ENCODE measurements around the gene CCL18. TPM values are rescaled to one million over a fixed set of nuclear protein-coding genes. Genes with fewer than 3 reads are reported as not detected.
"Not testable (repeated sequence)": the region's sequence is repeated elsewhere in the genome, so short reads cannot be mapped to it uniquely, and the experiment has no call there.

The CCL18 gene
- total RNA-seq, 1 experiment from 2014 or later, result not detected

DNA sequence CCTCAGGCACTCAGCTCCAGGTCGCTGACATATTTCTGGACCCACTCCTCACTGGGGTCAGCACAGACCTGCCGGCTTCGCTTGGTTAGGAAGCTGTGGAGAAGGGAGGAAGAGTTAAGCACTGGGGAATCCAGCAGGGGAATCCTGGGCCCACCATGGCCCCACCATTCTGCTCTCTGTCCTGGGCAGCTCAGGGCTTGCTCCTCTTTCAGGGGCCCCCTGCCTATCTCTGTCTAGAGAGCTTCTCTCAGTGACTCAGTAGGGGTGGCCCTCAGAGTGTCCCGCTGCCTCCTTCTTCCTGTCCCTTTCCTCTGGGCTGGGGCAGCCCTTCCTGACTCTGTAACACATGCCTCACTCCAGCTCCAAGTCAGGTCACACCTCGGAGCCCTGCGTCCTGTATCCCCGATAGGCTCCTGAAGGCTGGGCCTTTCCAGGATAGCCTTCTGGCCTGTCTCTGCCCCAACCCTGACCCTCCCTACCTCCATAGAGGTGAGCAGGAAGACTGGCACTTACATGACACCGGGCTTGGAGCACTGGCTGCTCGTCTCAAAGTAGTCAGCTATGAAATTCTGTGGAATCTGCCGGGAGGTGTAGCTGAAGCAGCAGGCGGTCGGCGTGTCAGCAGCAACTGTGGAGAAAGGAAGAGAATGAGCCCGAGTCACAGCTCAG is 24.7 kb downstream of the CCL18 start:
- no peaks in the 10 kb centered on the region for H4K20me1 ChIP-seq (ENCODE audit: insufficient read depth, low read depth, low read length)
- H3K27me3 ChIP-seq (ENCODE audit: low read length), result no peaks in the 10 kb centered on the region
- H2AFZ ChIP-seq (ENCODE audit: low read length), result no peak overlapping the region
- H3K9me3 ChIP-seq (ENCODE audit: low read length), result no peaks in the 10 kb centered on the region
- no peak for DNase-seq
- H3K4me1 ChIP-seq (ENCODE audit: low read length), result peaks cover 37% of the 10 kb centered on the region
- H3K4me2 ChIP-seq (ENCODE audit: low read depth, low read length, poor library complexity, severe bottlenecking), result no peak overlapping the region
- H3K9ac ChIP-seq (ENCODE audit: low read length), result no peak overlapping the region
- no peaks in the 10 kb centered on the region for H3K9me2 ChIP-seq (replicated peaks; ENCODE audit: insufficient read depth, low read length)
- no peaks in the 10 kb centered on the region for H3K36me3 ChIP-seq (ENCODE audit: insufficient read depth, low read length)
- H3K27ac ChIP-seq (ENCODE audit: low read length), result no peak overlapping the region
- H3K79me2 ChIP-seq (ENCODE audit: low read length), result no peaks in the 10 kb centered on the region
- no peak overlapping the region for H3K4me3 ChIP-seq (ENCODE audit: low read length)

DNA sequence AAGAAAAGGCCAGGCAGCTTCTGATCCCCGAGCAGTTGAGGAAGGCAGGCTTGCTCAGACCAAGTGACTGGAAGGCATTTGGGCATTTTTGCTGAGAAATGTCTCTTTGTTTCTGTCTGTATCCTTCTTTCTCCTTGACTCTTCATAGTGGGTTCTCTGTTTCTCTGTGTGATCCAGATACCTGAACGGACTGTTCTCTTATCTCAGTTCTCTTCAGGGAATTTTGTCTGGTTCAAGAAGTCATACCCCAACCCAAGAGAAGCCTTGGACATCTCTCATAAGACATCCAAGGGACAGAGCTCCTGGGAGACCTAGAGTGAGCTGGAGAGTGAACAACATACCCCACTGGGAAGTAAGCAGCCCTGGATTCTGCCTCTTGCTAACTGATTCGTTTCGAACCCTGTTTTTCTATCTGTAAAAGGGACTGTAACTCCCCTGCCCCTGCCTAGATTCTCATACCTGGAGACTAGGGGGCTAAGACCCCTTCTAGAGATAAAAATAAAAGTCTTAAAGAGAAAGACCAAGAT is 25.3 kb downstream of the CCL18 start:
- Histone ChIP-seq H4K20me1 (ENCODE audit: insufficient read depth, low read depth, low read length) (no peaks in the 10 kb centered on the region), H3K9me2 (replicated peaks; ENCODE audit: insufficient read depth, low read length) (no peaks in the 10 kb centered on the region), H3K4me1 (ENCODE audit: low read length) (peaks cover 37% of the 10 kb centered on the region), H3K4me2 (ENCODE audit: low read depth, low read length, poor library complexity, severe bottlenecking) (peak overlapping the region; percentile 55), H3K27me3 (ENCODE audit: low read length) (no peaks in the 10 kb centered on the region), H3K36me3 (ENCODE audit: insufficient read depth, low read length) (no peaks in the 10 kb centered on the region), H2AFZ (ENCODE audit: low read length) (no peak overlapping the region), H3K27ac (ENCODE audit: low read length) (no peak overlapping the region), H3K79me2 (ENCODE audit: low read length) (no peaks in the 10 kb centered on the region), H3K9me3 (ENCODE audit: low read length) (no peaks in the 10 kb centered on the region), H3K4me3 (ENCODE audit: low read length) (no peak overlapping the region), H3K9ac (ENCODE audit: low read length) (no peak overlapping the region)
- DNase-seq, result no peak

DNA sequence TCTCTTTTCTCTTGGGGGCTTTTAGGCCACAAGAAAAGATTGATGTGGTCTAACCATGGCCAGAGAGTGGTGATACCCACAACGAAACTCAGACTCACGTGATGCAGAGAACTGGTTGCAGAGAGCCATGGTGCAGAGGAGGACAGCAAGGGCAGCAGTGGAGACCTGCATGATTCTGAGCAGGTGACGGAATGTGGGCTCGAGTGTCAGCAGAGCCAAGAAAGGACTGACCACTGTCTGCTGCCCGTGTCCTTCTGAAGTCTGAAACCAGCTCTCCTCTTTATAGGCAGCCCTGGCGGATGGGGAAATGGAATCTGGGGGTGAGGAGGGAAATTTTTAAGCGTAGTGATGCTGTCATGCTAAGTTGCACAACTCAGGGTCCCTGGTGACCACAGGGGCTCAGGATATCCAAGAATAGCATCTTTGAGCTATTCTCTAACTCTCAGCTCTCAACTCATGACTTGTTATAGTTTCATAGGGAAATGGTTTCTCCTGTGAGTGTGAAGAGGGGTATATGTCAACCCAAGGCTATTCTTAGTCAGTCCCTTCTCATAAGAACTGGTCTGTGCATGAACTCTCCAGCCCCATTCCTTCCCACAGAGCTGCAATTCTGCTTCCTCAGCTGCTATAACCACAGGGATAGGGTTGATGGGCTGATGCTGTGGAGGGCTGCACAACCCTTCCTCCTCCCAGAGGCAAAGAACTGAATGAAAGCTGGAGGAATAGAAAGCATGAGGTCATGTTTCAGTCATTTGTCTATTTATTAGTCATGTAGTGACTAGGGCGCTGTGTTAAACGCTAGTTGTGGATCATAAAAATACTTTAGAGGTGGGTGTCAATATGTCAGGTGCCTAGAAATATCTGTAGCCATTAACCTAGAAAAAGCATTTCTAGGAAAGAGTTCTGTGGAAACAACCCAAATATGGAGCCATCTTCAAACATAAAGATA is 26.1 kb downstream of the CCL18 start, which contains the start of gene CCL3:
CCL3 (minus strand) TSS at position 256 of the 949 bp plus-strand sequence; CDS start at position 171, 85 bp downstream.
- Histone ChIP-seq H3K9ac (ENCODE audit: low read length) (no peak within 1 kb of the TSS), H3K27ac (ENCODE audit: low read length) (no peak within 1 kb of the TSS), H3K79me2 (ENCODE audit: low read length) (no peaks in the 10 kb centered on the region), H3K9me2 (replicated peaks; ENCODE audit: insufficient read depth, low read length) (no peaks in the 10 kb centered on the region), H3K4me1 (ENCODE audit: low read length) (peaks cover 37% of the 10 kb centered on the region), H2AFZ (ENCODE audit: low read length) (no peak within 1 kb of the TSS), H3K9me3 (ENCODE audit: low read length) (no peaks in the 10 kb centered on the region), H4K20me1 (ENCODE audit: insufficient read depth, low read depth, low read length) (no peaks in the 10 kb centered on the region), H3K27me3 (ENCODE audit: low read length) (no peaks in the 10 kb centered on the region), H3K4me3 (ENCODE audit: low read length) (peak within 1 kb of the TSS; percentile 18), H3K36me3 (ENCODE audit: insufficient read depth, low read length) (no peaks in the 10 kb centered on the region), H3K4me2 (ENCODE audit: low read depth, low read length, poor library complexity, severe bottlenecking) (peak within 1 kb of the TSS; percentile 55)
- peak; percentile 90 for DNase-seq

DNA sequence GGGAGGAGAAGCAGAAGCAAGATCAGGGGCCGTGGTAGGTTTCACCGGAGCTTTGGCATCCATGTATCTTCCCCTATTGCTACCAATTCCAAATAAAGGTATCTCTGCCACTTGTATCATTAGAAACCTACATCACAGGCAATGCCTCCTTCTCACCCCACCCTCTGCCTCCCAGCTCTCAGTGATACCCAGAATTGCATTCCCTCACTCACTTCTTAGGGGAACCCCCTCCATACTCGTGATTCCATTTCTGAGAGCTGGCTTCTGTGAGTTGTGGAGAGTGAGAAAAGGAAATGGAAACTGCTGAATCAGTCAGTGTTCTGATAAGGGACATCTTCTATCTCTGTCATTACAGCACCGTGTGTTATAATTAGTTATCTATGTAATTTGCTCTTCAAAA is 28.2 kb downstream of the CCL18 start:
- no peaks in the 10 kb centered on the region for H3K27me3 ChIP-seq (ENCODE audit: low read length)
- no peak overlapping the region for H2AFZ ChIP-seq (ENCODE audit: low read length)
- no peaks in the 10 kb centered on the region for H4K20me1 ChIP-seq (ENCODE audit: insufficient read depth, low read depth, low read length)
- H3K4me1 ChIP-seq (ENCODE audit: low read length), result peaks cover 50% of the 10 kb centered on the region
- H3K9ac ChIP-seq (ENCODE audit: low read length), result no peak overlapping the region
- H3K4me2 ChIP-seq (ENCODE audit: low read depth, low read length, poor library complexity, severe bottlenecking), result no peak overlapping the region
- no peaks in the 10 kb centered on the region for H3K36me3 ChIP-seq (ENCODE audit: insufficient read depth, low read length)
- no peaks in the 10 kb centered on the region for H3K9me3 ChIP-seq (ENCODE audit: low read length)
- DNase-seq, result no peak
- H3K9me2 ChIP-seq (replicated peaks; ENCODE audit: insufficient read depth, low read length), result no peaks in the 10 kb centered on the region
- no peaks in the 10 kb centered on the region for H3K79me2 ChIP-seq (ENCODE audit: low read length)
- H3K27ac ChIP-seq (ENCODE audit: low read length), result no peak overlapping the region
- H3K4me3 ChIP-seq (ENCODE audit: low read length), result no peak overlapping the region

DNA sequence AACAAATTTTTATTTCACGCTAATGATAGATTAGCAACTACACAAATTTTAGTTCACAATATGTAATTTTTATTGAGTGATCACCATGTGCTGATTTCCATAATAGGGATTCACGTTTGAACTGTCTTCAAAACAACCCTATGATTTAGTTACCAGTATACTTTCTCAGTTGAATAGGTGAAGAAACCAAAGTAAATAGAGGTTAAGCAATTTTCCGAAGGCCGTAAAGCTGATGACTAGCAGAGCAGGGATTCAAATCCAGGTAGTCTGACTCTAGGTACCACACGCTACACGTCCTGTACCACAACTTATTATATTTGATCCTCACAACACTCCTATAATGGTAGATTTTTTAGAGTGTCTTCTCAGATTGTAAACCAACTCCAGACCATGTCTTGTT is 28.6 kb downstream of the CCL18 start:
- H3K4me2 ChIP-seq (ENCODE audit: low read depth, low read length, poor library complexity, severe bottlenecking); H3K36me3 ChIP-seq (ENCODE audit: insufficient read depth, low read length); H3K4me3 ChIP-seq (ENCODE audit: low read length); H3K9me2 ChIP-seq (replicated peaks; ENCODE audit: insufficient read depth, low read length); H3K9ac ChIP-seq (ENCODE audit: low read length); H4K20me1 ChIP-seq (ENCODE audit: insufficient read depth, low read depth, low read length); DNase-seq; H3K9me3 ChIP-seq (ENCODE audit: low read length); H3K27ac ChIP-seq (ENCODE audit: low read length); H3K27me3 ChIP-seq (ENCODE audit: low read length); H3K79me2 ChIP-seq (ENCODE audit: low read length); H2AFZ ChIP-seq (ENCODE audit: low read length): not testable (repeated sequence)
- peaks cover 50% of the 10 kb centered on the region for H3K4me1 ChIP-seq (ENCODE audit: low read length)

DNA sequence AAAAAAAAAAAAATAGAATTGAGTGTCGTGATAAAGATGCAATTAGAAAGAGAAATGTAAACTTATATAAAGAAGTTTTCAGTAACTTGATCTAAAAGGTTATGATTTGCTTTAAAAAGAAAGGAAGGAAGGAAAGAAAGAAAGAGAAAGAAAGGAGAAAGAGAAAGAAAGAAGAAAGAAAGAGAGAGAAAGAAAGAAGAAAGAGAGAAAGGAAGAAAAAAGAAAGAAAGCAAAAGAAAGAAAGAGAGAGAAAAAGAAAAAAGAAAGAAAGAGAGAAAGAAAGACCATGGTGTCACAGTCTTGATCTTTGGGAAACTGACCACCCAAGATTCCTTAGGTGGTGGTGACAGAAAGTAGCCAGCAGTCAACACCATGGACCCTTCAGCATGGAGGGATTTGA is 30.2 kb downstream of the CCL18 start:
- DNase-seq, result no peak
- Histone ChIP-seq H3K27ac (ENCODE audit: low read length) (no peak overlapping the region), H3K9me3 (ENCODE audit: low read length) (no peaks in the 10 kb centered on the region), H3K4me2 (ENCODE audit: low read depth, low read length, poor library complexity, severe bottlenecking) (no peak overlapping the region), H3K4me1 (ENCODE audit: low read length) (peaks cover 50% of the 10 kb centered on the region), H3K9me2 (replicated peaks; ENCODE audit: insufficient read depth, low read length) (no peaks in the 10 kb centered on the region), H3K27me3 (ENCODE audit: low read length) (no peaks in the 10 kb centered on the region), H2AFZ (ENCODE audit: low read length) (no peak overlapping the region), H3K9ac (ENCODE audit: low read length) (no peak overlapping the region), H3K79me2 (ENCODE audit: low read length) (no peaks in the 10 kb centered on the region), H3K36me3 (ENCODE audit: insufficient read depth, low read length) (no peaks in the 10 kb centered on the region), H3K4me3 (ENCODE audit: low read length) (no peak overlapping the region), H4K20me1 (ENCODE audit: insufficient read depth, low read depth, low read length) (no peaks in the 10 kb centered on the region)

DNA sequence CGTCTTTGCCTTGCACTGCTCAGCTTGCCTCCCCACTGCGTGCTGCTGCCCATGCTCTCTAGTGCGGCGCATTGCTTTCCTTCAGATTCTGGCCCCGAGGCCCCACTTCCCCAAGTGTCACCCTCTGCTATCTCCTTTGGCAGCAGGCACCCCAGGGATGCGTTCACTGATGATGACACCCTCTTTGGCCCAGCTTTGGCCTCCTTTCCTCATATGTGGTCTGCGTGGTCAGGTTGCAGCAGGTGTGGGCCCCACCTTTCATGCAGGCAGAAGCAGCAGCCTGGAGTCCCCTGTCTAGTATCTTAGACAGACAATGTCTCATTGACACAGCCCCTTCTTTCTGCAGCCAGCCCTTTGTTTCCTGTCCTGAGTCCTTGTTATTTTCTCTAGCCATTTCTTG is 30.7 kb downstream of the CCL18 start:
- no peak overlapping the region for H3K9ac ChIP-seq (ENCODE audit: low read length)
- H3K4me3 ChIP-seq (ENCODE audit: low read length), result no peak overlapping the region
- no peaks in the 10 kb centered on the region for H3K36me3 ChIP-seq (ENCODE audit: insufficient read depth, low read length)
- H2AFZ ChIP-seq (ENCODE audit: low read length), result no peak overlapping the region
- peaks cover 45% of the 10 kb centered on the region for H3K4me1 ChIP-seq (ENCODE audit: low read length)
- H4K20me1 ChIP-seq (ENCODE audit: insufficient read depth, low read depth, low read length), result no peaks in the 10 kb centered on the region
- DNase-seq, result no peak
- H3K9me2 ChIP-seq (replicated peaks; ENCODE audit: insufficient read depth, low read length), result no peaks in the 10 kb centered on the region
- no peaks in the 10 kb centered on the region for H3K79me2 ChIP-seq (ENCODE audit: low read length)
- H3K27me3 ChIP-seq (ENCODE audit: low read length), result no peaks in the 10 kb centered on the region
- no peak overlapping the region for H3K27ac ChIP-seq (ENCODE audit: low read length)
- H3K9me3 ChIP-seq (ENCODE audit: low read length), result no peaks in the 10 kb centered on the region
- no peak overlapping the region for H3K4me2 ChIP-seq (ENCODE audit: low read depth, low read length, poor library complexity, severe bottlenecking)

DNA sequence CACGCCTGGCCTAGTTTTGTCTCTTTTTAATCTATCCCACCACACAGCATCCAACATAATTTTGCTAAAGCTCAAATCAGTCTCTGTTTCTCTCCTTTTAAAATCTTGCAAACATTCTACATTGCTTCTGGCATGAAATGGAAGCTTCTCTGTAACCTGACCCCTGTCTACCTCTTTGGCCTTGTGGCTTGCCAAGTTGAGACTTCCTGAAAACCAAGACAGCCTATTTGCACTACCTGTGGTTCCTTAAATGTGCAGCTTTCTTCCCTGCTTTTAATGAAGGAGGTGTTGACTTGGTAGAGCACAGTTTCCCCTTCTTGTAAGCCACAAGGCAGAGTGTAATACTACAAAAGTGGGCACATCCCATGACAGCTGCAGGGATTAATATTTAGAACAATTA is 31.9 kb downstream of the CCL18 start:
- Histone ChIP-seq H3K9me2 (replicated peaks; ENCODE audit: insufficient read depth, low read length) (no peaks in the 10 kb centered on the region), H3K4me3 (ENCODE audit: low read length) (no peak overlapping the region), H3K27ac (ENCODE audit: low read length) (no peak overlapping the region), H3K79me2 (ENCODE audit: low read length) (no peaks in the 10 kb centered on the region), H3K9me3 (ENCODE audit: low read length) (no peaks in the 10 kb centered on the region), H3K9ac (ENCODE audit: low read length) (no peak overlapping the region), H3K4me2 (ENCODE audit: low read depth, low read length, poor library complexity, severe bottlenecking) (peak overlapping the region; percentile 39), H2AFZ (ENCODE audit: low read length) (no peak overlapping the region), H3K36me3 (ENCODE audit: insufficient read depth, low read length) (no peaks in the 10 kb centered on the region), H4K20me1 (ENCODE audit: insufficient read depth, low read depth, low read length) (no peaks in the 10 kb centered on the region), H3K4me1 (ENCODE audit: low read length) (peaks cover 40% of the 10 kb centered on the region), H3K27me3 (ENCODE audit: low read length) (no peaks in the 10 kb centered on the region)
- peak; percentile 73 for DNase-seq

Data from Karpas-422 (cell line).